GM12875 (cell line): ENCODE data around the gene FAM53B.

Experiments
- H3K4me3 ChIP-seq: one replicate; pipeline ENCODE4 v1.5.1; 2011; ENCODE audit warnings: low read depth, low read length, control low read depth
- TF ChIP-seq, protein P1 (sequence below): IDR thresholded peaks from 2 replicates; pipeline ENCODE4 v1.5.1; 2011; ENCODE audit warnings: low read depth, mild to moderate bottlenecking, control low read depth, inconsistent platforms, low read length, moderate library complexity, borderline replicate concordance; ENCODE audit not compliant: insufficient read depth

The FAM53B gene

DNA sequence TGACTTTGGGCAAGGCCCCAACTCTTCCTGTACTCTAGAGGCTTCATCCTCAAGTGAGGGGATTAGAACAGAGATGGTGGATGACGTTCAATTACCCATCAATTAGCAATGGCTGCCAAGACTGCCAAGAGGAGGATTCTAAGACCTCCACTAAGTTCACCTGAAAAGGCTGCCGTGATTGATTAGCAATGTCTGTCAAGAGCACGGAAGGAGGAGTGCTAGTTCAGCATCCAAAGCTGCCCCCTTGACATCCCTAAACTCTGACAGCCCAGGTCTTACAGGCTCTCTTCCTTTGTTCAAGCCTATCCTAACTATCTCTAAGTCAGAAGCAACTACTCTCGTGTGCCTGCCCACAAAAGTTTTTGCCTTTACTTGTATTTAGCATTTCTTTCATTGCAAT, 68.4 kb downstream of the FAM53B start:
- TF ChIP-seq, protein P1, sequence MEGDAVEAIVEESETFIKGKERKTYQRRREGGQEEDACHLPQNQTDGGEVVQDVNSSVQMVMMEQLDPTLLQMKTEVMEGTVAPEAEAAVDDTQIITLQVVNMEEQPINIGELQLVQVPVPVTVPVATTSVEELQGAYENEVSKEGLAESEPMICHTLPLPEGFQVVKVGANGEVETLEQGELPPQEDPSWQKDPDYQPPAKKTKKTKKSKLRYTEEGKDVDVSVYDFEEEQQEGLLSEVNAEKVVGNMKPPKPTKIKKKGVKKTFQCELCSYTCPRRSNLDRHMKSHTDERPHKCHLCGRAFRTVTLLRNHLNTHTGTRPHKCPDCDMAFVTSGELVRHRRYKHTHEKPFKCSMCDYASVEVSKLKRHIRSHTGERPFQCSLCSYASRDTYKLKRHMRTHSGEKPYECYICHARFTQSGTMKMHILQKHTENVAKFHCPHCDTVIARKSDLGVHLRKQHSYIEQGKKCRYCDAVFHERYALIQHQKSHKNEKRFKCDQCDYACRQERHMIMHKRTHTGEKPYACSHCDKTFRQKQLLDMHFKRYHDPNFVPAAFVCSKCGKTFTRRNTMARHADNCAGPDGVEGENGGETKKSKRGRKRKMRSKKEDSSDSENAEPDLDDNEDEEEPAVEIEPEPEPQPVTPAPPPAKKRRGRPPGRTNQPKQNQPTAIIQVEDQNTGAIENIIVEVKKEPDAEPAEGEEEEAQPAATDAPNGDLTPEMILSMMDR = no peak
- no peak overlapping the region for H3K4me3 ChIP-seq

DNA sequence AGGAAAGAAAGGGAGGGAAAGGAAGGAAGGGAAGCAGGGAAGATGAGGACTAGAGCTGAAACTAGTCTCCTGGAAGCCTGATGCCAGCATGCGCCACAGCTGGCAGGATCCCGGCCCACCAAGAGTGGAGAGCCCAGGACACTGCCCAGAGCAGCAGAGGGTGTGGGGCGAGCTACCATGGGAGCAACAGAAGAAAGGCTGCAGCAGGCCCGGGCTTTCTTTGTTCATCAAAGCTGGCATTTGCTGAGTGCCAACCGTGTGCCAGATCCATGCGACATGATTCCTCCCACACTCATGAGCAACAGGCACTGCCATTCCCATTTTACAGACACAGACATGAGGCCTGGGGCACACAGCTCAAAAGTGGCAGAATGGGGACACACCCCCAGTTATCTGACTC, 68.9 kb downstream of the FAM53B start:
- H3K4me3 ChIP-seq = no peak overlapping the region
- TF ChIP-seq, protein P1 = no peak

- TF ChIP-seq, protein P1 = no peak
Observed at GRCh38 chr10:124674768-124675222, 69.4 kb downstream of the FAM53B start.

GRCh38 chr10:124672181-124672638, 72.0 kb downstream of the FAM53B start:
- H3K4me3 ChIP-seq = no peak overlapping the region
- TF ChIP-seq, protein P1 = no peak

More at GRCh38 chr10:124674768-124675222, 69.4 kb downstream of the FAM53B start:
- no peak overlapping the region for H3K4me3 ChIP-seq

DNA sequence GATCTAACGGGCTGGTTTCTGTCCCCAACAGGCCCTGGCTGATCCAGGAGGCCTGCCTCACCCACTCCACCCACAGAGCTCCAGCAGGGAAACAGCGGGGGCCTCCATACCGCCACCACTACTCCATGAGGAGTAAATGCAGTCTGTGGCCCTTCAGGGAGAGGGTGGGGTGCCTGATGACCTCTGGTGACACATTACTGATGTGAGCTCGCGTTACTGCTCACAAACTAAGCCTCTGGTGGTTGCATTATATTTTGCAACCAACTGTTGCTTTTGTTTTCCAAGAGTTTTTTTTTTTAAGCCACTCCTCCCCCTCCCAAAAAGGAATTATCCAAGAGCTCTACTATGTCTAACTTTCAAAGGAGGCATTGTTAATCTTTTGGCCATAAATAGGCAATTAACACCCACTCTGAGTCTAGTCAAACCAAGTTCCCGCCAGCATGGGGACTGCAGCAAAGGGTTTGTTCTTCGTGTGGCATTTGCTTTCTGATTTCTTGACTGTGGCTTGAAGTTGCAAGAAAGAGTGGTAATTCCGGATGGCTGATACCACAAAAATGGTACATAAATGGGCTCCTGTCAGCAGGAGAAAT, 72.6 kb downstream of the FAM53B start:
- H3K4me3 ChIP-seq = no peak overlapping the region
- TF ChIP-seq, protein P1 = no peak

DNA sequence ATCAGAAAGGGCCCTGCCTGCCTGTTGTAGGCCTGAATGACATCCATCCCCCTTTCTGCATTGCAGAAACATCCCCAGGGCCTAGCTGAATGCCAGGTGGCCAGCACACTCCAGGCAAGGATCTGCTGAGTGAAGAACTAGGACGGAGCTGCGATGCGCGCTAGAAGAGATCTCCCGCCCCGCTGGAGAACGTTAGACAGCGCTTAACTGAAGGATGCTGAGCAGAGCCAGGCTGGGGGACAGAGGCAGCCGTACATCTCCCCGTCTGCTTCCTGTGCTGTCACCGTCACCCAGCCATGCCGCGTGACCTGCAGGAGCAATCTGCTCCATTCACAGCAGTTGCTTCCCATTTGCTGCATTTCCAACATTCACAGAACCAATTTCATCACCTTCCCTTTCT, 73.3 kb downstream of the FAM53B start:
- TF ChIP-seq, protein P1 = no peak

DNA sequence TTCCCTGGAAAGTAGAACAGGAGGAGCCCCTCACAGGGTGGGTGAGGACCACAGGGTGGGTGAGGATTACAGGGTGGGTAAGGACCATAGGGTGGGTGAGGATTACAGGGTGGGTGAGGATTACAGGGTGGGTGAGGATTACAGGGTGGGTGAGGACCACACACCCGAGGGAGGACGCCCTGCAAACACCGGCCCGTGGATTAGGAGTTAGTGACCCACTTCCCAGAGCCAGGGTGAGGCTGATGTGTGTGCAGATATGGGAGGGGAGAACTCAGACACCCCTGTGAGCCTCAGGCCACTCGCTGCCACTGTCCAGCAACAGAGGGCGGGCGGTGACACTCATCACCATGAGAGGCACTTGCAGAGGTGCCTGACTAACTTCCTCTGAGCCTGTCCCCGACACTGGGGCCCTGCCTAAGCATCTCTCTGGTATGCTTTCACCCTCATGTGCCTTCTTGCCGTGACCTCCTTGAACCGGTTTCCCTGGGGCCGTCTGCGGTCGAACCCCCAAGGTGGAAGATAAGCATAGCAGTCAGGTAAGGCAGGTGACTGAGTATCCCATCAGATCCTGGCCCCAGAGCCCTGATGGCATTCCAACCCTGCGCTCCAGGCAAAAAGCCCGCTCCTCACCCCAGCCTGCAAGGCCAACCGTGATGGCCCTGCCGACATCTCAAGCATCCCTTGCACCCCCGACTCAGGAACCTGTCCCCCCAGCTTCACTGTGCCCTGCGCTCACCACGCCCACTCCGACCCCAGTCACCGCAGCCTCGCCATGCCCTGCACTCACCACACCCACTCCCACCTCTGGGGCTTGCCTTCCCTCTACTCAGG, 74.1 kb downstream of the FAM53B start:
- H3K4me3 ChIP-seq = no peak overlapping the region
- TF ChIP-seq, protein P1 = no peak

More for the DNA sequence above, 73.3 kb downstream of the FAM53B start:
- H3K4me3 ChIP-seq = no peak overlapping the region
